ENCODE results near the gene QSOX1.

Gene QSOX1

DNA sequence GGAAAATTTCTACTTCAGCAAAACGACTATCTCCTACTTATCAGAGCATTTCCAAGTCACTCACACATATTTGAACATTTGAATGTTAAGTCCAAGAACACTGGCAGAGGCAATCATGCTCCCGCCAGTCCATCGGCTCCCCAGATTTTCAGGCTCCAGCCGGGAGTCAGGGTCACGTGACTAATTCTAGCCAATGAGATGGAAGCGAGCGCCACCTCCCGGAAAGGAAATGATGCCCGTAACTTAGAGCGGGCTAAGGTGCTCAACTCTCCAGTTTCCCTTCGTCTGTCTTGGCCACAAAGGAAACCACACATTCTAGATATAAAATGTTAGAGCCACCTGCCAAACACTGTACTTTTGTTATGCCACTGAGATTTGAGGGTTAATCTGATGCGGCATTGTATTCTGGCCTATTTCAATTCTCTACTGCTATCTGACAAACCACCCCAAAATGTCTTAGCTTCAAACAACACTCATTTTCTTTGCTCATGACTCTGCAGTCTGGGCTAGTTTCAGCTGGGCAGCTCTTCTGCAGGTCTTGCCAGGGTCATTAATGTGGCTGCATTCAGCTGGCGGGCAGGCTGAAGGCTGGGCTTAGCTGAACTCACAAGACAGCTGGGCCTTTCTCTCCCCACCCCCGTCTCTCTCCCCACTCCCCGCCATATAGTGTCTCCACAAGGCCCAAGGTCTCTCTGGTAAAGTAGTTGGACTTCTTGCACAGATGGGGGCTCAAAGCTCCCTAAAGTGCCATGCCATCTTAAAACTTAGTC is 58.9 kb downstream of the QSOX1 start:
- DNase-seq (ENCODE audit: low read depth), result no peak

DNA sequence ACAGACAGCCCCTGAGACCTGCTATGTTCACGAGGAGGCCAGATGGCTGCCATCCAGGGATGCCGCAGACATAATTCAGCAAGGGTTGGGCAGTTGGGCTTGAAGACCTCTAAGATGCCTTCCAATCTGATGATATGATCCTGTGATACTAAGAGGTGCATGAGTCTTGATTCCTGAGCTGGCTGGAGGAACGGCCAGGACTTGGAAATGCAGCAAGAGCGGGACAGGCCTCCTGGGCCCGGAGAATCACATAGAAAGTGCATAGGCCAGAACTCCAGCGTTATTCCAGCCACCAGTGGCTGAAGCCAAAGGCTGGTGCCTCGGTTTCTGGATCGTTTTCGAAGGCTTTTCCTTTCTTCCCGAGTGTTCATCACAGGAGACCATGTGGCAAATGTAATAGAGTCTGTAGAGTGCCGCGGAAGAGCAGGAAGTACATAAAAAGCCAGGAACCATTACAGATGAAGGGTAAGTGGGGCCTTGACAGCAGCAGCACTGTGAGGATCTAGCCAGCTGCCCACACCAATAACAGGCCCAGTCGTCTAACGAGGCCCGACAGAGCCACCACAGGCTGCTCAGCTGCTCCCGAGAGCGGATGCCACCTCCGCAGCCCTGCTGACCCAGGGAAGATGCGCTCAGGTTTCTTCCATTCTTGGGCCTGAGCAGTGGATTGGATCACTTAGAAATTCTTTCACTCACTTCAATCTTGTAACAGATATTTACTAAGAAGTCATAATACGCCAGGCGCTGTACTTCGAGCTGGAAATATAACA is 61.4 kb downstream of the QSOX1 start:
- no peak for DNase-seq (ENCODE audit: low read depth)

- DNase-seq (ENCODE audit: low read depth), result no peak
These were observed 62.3 kb downstream of the QSOX1 start for GRCh38 chr1:180217006-180217405.

DNA sequence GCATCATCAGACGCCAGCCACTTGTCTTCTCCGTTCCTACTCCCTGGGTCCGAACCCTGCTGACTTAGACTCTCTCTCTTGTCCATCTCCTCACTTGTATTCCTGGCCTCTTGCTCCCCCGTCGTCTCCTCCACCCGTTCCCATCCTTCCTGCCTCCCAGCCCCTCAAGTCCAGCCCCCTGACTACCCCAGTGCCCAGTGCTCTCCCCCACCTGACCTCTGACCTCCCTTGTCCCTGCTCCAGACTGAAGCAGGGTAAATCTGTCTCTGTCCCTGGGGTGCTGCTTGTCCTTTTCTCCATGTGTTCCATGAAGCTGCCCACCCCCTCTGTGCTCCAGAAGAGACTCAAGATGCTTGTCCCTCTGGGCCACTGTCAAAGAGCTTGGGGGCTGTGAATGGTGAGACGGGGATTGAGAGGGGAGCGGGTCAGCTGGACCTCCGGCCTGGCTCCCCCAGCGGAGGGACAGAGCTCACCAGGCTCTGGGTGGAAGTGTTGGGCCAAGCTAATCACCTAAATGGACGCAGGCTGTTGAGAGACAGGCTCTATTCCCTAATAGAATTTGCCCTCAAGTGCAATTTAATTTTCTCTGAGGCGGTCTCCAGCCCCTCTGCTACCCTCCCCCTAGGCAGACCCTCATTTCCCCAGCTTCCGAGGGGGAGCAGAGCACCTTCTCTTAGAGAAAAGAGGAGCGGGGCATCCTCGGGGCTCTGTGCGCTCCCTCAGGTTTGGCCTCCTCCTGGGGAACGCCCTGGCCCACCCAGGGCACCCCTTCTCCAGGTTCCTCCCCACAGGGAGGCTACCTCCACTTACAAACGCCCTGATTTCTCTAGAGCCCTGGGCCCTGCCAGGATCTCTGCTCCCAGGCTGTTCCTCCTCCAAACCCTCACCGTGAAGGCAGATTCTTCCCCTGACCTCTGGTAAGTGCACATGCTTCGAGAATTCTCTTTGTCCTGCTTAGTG is 64.4 kb downstream of the QSOX1 start:
- DNase-seq (ENCODE audit: low read depth), result no peak

DNA sequence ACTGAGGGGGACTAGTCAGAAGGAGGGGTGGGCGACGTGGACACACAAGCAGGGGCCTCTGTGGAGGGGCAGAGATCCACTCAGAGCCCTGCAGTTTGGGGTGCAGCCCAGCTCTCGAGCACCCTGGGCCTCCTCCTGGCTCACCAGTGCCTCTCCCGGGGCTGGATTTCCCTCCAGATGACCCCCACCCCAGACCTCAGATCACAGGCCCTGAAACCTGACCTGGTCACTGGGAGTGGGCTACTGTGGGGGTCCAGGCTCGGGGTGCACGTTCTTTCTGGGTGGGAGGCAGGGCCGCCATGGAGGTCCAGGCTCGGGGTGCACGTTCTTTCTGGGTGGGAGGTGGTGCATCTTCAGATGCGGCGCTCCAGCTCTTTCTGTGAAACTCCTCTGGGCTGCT is 65.1 kb downstream of the QSOX1 start:
- DNase-seq (ENCODE audit: low read depth), result no peak

GRCh38 chr1:180221462-180221861 is 66.8 kb downstream of the QSOX1 start:
- DNase-seq (ENCODE audit: low read depth), result peak; percentile 39

DNA sequence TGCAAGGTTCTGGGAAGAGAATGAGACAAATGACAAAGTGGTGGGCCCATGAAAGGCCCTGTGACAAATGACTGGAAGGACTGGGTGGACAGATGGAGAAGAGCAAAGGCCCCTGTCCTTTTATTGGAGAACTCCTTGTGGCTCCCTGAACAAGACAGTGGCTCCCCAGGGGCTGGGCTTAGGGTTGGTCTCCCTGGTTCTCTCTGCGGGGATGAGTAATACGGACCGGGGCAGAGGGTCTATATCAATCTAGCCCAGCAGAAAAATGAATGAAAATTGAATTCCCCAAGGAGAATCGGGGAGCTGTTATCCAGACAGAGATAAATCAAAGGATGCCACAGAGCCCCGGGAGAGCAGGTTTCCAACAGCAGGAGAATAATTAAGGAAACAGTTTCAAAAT is 70.2 kb downstream of the QSOX1 start:
- no peak for DNase-seq (ENCODE audit: low read depth)

DNA sequence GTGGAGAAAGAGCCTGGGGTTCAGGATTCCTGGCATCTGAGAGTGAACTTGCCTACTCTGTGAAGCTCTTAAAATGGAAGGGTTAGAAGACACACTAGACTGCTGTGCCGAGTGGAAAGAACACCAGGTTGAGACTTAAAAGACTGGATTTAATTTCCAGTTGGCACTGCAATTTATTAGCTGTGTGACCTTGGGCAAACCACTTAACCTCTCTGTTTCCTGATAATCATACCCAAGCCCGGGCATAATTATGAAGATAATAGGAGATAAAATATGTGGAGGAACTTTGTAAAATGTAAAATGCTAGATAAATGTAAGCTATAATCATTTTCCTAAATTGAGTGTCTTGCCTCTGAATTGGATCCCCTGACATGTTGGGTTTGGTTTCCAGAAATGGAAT is 70.7 kb downstream of the QSOX1 start:
- no peak for DNase-seq (ENCODE audit: low read depth)

DNA sequence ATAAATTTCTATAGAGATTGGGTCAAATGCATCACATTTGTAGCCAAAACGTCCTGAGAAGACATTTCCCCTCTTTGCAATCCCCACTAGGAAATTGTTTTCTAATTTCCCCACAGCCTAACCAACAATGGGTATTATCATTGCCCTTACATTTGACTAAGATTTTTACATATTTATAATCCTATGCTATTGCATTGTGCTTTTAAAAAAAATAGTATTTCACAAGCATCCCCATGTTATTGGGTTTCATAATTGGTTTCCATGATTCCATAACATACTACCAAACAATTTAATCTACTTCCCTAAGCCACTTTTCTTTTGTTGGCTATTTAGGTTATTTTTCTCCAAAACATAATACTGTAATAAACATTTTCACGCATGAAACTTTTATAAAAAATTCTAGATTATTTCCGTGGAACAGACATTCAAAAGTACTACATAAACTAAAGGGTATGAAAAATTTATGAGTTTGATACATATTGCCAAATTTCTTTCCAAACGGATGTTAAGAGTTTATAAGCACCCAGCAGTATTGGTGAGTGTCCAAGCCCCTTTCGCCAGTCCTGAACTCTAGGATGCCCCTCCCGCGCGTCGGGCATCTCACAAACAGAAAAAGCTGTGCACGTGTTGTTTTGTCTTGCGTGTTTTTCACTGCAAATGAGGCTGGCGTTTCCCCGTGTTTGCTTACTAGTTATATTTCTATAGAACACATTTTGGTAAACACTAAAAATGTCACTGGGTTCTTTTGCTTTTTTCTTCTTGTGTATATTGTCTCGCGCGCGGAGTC is 73.4 kb downstream of the QSOX1 start:
- no peak for DNase-seq (ENCODE audit: low read depth)

DNA sequence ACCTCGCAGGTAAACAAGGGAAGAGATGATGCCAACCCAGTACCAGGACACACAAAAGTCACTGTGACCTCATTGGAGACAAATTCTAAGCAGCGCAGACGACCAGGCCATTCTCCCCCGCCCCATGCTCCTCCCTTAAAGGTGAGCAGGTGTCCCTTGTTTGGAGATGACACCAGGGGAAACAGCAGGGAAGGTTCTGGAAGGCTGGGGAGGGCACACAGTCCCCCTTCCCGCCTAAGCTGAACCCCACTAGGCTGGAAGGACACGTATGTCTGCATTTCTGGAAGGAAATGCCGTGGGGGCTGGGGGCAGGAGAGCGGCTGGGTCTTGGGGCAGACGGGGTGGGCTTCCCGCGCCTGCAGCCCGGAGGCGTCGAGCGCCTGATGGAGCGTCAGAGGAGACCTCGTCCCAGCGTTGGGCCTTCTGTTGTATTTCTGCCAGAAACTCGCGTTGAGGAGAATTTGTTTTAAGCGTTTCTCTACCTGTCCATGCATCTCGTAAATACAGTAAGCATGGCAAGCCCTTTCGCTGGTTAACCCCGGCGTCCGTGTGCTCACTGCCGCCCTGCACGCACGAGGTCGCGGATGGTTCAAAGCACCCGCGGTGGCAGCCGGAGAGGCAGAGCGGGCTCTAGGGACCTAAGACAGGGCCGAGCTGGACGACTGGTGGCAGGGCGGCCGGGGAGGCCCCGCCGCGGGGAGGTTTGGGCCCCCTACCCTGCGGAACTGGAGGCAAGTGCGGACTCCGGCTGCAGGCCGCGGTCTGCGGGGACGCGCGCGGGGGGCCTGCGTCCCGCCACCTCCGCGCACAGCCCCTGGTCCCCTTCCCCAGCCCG is 74.2 kb downstream of the QSOX1 start:
- no peak for DNase-seq (ENCODE audit: low read depth)

GRCh38 chr1:180229483-180230415 is 75.1 kb downstream of the QSOX1 start, which contains the start of gene LHX4:
Gene LHX4, plus strand, starts transcription at chr1:180230264. Its CDS starts 266 bp downstream, at chr1:180230530.
- DNase-seq (ENCODE audit: low read depth), result no peak

DNA sequence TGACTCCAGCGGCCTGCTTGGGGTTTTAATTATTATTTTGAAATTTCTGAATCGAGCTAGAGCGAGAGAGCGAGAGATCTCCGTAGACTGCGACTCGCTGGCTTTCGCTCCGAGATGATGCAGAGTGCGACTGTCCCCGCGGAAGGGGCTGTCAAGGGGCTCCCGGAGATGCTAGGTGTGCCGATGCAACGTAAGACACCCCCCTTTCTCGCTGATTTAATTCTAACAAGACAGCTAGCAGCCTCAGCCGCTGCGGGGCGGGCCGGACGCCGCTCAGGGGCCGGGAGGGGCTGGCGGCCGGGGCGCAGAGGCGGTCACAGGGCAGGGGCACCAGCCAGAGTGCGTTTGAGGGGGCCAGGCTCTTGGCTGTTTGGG is 75.7 kb downstream of the QSOX1 start:
- no peak for DNase-seq (ENCODE audit: low read depth)

- no peak for DNase-seq (ENCODE audit: low read depth)
These were observed 76.3 kb downstream of the QSOX1 start for GRCh38 chr1:180230791-180231505.

DNA sequence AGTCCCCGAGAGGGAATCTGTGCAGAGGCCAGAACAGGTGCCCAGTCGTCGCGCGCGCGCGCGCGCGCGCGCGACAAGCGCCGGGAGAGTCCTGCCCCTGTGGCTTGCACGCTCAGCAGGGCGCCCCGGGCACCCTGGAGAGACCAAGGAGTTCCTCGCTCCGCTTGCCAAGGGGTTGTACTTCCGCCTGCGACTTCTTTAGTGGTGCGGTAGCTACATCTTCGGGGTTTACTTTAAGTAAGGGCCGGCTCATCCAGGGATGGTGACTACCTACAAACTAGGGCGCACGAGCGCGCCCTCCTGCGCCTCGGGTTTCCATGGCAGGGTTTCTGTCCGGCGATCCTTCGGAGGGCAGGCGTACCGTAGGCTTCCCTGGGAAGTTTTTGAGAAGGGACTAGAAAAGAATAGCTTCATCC is 76.8 kb downstream of the QSOX1 start:
- DNase-seq (ENCODE audit: low read depth), result no peak

DNA sequence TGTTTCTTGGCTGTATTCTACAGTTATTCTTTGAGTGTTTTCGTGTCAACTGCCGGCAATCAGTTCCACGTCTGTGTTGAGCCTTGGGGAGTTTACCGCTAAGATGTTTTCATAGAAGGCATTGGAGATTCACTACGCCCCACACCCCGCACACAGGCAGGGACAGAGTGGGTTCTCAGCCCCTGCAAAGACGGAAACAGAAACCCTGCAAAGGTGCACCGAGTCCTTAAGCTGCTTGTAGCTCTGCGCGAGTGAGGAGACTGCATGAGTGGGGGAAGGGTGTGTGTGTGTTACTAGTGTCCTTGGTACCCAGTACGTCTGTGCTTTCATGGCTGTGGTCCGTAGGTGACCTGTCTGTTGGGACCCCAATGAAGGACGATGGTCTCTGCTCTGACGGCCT is 77.3 kb downstream of the QSOX1 start:
- no peak for DNase-seq (ENCODE audit: low read depth)

DNA sequence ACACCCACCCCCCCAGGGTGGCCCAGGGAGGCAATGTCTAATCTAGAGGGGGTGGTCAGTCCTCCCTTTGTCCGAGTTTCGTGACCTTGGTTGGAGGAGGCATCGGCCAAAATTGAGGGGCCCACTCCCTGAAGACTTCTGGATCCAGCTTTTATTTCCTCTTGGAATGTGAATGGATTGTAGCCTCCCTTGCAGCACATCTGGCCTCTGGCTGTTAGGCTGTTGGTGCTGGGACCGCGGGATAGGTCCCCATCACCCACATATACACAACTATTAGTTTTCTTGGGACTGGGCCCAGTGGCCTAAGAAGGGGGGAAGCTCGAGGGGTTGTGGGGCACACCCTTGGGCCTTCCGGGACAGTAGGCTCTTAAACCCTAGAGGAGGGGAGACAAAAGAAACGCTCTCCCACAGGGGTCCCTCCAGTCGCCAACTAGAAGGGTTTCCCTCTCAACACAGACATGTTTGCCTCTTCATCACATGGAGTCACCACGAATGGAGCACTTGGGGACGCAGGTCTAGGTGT is 77.9 kb downstream of the QSOX1 start:
- no peak for DNase-seq (ENCODE audit: low read depth)

GRCh38 chr1:180233191-180234011 is 78.7 kb downstream of the QSOX1 start:
- DNase-seq (ENCODE audit: low read depth), result no peak
